ENCODE data around the gene TMC2. TPM values are rescaled to one million over a fixed set of nuclear protein-coding genes. Genes with fewer than 3 reads are reported as not detected.

Gene TMC2
- total RNA-seq, 1 experiment from 2014 or later = not detected

- Histone ChIP-seq H3K4me1 (ENCODE audit: control insufficient read depth, insufficient read depth, low read length) (no peaks in the 10 kb centered on the region), H3K4me3 (ENCODE audit: low read depth in 2 of 2, low read length in 2 of 2) (no peak overlapping the region), H3K9me3 (ENCODE audit: control insufficient read depth, insufficient read depth, low read depth, low read length) (no peaks in the 10 kb centered on the region), H3K36me3 (ENCODE audit: control insufficient read depth, insufficient read depth, low read length) (no peaks in the 10 kb centered on the region), H3K27ac (ENCODE audit: low read length) (no peak overlapping the region), H3K27me3 (ENCODE audit: control insufficient read depth, insufficient read depth, low read length) (no peaks in the 10 kb centered on the region; the same call in 1 of the 2 replicates)
- intact Hi-C loops (cut with micrococcal nuclease; ENCODE audit: unreplicated experiment) (no loop called here), in situ Hi-C loops (cut with HindIII; ENCODE audit: low pct_unique_long_range_greater_than_20kb, low sequenced_read_pairs) (no loop called here)
- no peak for TF ChIP-seq POLR2AphosphoS5 (IDR thresholded peaks at IDR 0.05; ENCODE audit: low read depth, low read length)
- no peak for TF ChIP-seq TCF7L2 (IDR thresholded peaks at IDR 0.05; ENCODE audit: low read depth, low read length)
- no peak for TF ChIP-seq REST (IDR thresholded peaks at IDR 0.05; ENCODE audit: insufficient read depth in 1 of 2, low read depth in 2 of 2, low read length in 1 of 2)
- TF ChIP-seq CTCF (IDR thresholded peaks at IDR 0.05) = no peak
- TF ChIP-seq SIN3A (IDR thresholded peaks at IDR 0.05; ENCODE audit: borderline replicate concordance, insufficient read depth, low read depth, low read length) = no peak
- CTCF ChIA-PET = no interaction called here
- no peak for ATAC-seq
- BruUV-seq (replicated peaks) = no TSS peak
- POLR2A ChIA-PET = no interaction called here
- no peak for DNase-seq (ENCODE audit: low read depth, low spot score)
Observed at GRCh38 chr20:2516399-2516798, 20.0 kb upstream of the TMC2 start.

- ChIA-PET CTCF (interaction anchor here (0.9 kb wide), 1 partner anchor 136 kb away, joined by 3 read pairs; no protein-coding TSS in a partner anchor), POLR2A (no interaction called here)
- TF ChIP-seq REST (IDR thresholded peaks at IDR 0.05; ENCODE audit: insufficient read depth in 1 of 2, low read depth in 2 of 2, low read length in 1 of 2) = no peak
- no peak for TF ChIP-seq TCF7L2 (IDR thresholded peaks at IDR 0.05; ENCODE audit: low read depth, low read length)
- no peak for TF ChIP-seq SIN3A (IDR thresholded peaks at IDR 0.05; ENCODE audit: borderline replicate concordance, insufficient read depth, low read depth, low read length)
- TF ChIP-seq POLR2AphosphoS5 (IDR thresholded peaks at IDR 0.05; ENCODE audit: low read depth, low read length) = no peak
- TF ChIP-seq CTCF (IDR thresholded peaks at IDR 0.05) = no peak
- Histone ChIP-seq H3K4me3 (ENCODE audit: low read depth in 2 of 2, low read length in 2 of 2) (no peak overlapping the region), H3K4me1 (ENCODE audit: control insufficient read depth, insufficient read depth, low read length) (no peaks in the 10 kb centered on the region), H3K27me3 (ENCODE audit: control insufficient read depth, insufficient read depth, low read length) (no peaks in the 10 kb centered on the region), H3K27ac (ENCODE audit: low read length) (no peak overlapping the region), H3K9me3 (ENCODE audit: control insufficient read depth, insufficient read depth, low read depth, low read length) (no peaks in the 10 kb centered on the region), H3K36me3 (ENCODE audit: control insufficient read depth, insufficient read depth, low read length) (no peaks in the 10 kb centered on the region)
- intact Hi-C loops (cut with micrococcal nuclease; ENCODE audit: unreplicated experiment) = no loop called here
- ATAC-seq (no peak), DNase-seq (ENCODE audit: low read depth, low spot score) (no peak)
- in situ Hi-C loops (cut with HindIII; ENCODE audit: low pct_unique_long_range_greater_than_20kb, low sequenced_read_pairs) = no loop called here
- no TSS peak for BruUV-seq (replicated peaks)
Observed at GRCh38 chr20:2518096-2518495, 18.3 kb upstream of the TMC2 start.
